GM10266 (cell line): ENCODE data around the gene N4BP2L2.
A peak's percentile ranks its signal among the peaks of the same experiment; 100 is the strongest.

Experiments
- DNase-seq: peaks from one replicate; pipeline ENCODE4 v3.0.0; 2012; ENCODE audit errors: extremely low spot score
- TF ChIP-seq, protein P1 (sequence below): IDR thresholded peaks from 2 replicates; pipeline ENCODE4 v1.5.1; 2012; ENCODE audit warnings: mild to moderate bottlenecking, low read depth; ENCODE audit not compliant: control insufficient read depth, insufficient read depth; ENCODE audit errors: missing control alignments

The N4BP2L2 gene

DNA sequence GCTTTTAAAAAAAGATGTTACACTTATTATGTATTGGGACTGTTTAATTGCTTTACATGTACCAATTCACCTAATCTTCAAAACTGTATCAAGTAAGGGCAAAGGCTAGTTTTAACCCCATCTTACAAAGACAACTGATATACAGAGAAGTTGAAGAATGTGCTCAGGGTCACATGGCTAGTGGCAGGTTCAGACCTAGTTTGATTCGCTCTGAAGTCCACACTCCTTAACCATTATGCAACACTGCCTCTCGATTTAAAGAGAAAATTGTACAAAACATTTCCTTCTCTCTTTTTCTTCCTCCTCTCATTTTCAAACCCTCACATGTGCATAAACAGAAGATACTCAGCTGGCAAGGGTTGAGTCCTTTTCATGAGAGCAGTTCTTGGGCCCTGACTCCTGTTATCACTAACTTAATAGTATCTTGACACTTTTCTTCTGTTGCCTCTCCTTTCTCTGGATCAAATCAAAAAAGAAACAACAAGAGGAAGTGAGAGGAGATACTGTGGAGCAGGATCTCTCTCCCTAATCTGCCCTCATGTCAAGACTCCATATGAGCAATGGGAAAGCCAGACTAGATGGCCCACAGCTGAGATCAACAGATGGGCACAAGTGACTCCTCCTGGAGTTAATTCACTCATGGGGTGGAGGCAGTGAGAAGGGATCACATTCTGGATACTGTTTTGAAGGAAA, 91.7 kb downstream of the N4BP2L2 start:
- TF ChIP-seq, protein P1, sequence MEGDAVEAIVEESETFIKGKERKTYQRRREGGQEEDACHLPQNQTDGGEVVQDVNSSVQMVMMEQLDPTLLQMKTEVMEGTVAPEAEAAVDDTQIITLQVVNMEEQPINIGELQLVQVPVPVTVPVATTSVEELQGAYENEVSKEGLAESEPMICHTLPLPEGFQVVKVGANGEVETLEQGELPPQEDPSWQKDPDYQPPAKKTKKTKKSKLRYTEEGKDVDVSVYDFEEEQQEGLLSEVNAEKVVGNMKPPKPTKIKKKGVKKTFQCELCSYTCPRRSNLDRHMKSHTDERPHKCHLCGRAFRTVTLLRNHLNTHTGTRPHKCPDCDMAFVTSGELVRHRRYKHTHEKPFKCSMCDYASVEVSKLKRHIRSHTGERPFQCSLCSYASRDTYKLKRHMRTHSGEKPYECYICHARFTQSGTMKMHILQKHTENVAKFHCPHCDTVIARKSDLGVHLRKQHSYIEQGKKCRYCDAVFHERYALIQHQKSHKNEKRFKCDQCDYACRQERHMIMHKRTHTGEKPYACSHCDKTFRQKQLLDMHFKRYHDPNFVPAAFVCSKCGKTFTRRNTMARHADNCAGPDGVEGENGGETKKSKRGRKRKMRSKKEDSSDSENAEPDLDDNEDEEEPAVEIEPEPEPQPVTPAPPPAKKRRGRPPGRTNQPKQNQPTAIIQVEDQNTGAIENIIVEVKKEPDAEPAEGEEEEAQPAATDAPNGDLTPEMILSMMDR = no peak
- DNase-seq = no peak

GRCh38 chr13:32446220-32446619, 92.4 kb downstream of the N4BP2L2 start:
- TF ChIP-seq, protein P1 = no peak
- DNase-seq = no peak

DNA sequence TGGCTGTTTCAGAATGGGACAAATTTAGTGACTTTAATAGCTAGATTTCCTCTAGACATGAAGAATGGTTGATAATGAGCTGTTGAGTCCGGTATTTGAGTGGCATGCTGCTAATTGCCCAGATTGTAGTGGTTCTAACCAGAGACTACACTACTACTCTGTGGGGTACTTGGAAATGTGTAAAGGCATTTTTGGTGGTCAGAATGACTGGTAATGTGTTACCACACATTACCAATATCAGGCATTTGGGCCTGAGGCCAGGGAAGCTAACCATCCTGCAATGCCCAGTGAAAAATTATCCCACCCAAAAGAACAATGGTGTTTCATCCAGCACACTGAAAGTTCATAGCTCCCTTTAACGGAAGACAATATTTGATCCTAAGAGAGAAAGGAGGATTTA, 93.1 kb downstream of the N4BP2L2 start:
- TF ChIP-seq, protein P1 = no peak
- no peak for DNase-seq

- TF ChIP-seq, protein P1 = peak; percentile 47
- peak; percentile 46 for DNase-seq
Observed at GRCh38 chr13:32443111-32443510, 95.5 kb downstream of the N4BP2L2 start.

DNA sequence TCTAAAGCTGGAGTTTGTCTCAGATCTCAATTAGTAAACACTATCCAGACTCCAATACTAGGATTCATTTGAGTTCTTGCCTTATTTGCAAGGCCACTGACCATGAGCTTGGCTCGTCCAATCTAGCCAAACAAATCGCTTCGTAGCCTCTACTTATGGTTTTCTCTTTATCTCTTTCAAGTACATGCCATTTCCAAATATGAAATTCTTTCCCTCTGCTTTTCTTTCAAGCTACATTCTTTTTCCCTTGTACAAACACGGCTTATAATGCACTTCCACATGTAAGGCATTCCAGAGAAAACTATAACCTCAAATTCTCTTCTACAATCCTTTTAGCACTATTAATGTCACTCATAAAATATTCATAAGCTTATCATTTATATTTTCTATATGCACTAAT, 99.7 kb downstream of the N4BP2L2 start:
- TF ChIP-seq, protein P1 = no peak
- DNase-seq = no peak

GRCh38 chr13:32432856-32433255, 105.7 kb downstream of the N4BP2L2 start:
- DNase-seq = no peak
- TF ChIP-seq, protein P1 = no peak

GRCh38 chr13:32431361-32431760, 107.2 kb downstream of the N4BP2L2 start:
- DNase-seq = no peak
- TF ChIP-seq, protein P1 = no peak
